G401 (cell line): Measurements from ENCODE around the gene YARS2. TPM values are rescaled to one million over a fixed set of nuclear protein-coding genes. Genes with fewer than 3 reads are reported as not detected.

Experiments used
- DNase-seq: peaks from one replicate; pipeline ENCODE4 v3.0.0-alpha.2; 2015; ENCODE audit warnings: low spot score
- in situ Hi-C: cut with HindIII; loops from 2 replicates; pipeline ENCODE4 v1.10.0; 2016; ENCODE audit warnings: low sequenced_read_pairs, mixed read lengths
- total RNA-seq: library from RNA; depleted of rRNA; stranded (reverse); fragments of >200 nt; shearing (Covaris generic); gene quantifications from 2 replicates; pipeline ENCODE4 v1.2.3, GENCODE V29; 2014; rRNA removed

Gene YARS2
- total RNA-seq, 1 experiment from 2014 or later, result 66.4 TPM

GRCh38 chr12:32697445-32697844 lies 58.3 kb downstream of the YARS2 start:
- in situ Hi-C loops, result no loop called here
- DNase-seq, result no peak

Other genes starting within 250 kb of the YARS2 start
- 49.3 and 59.4 TPM in 2 replicates for gene DNM1L, start 76.6 kb downstream of the YARS2 start, total RNA-seq
- 6.5 and 10.2 TPM in 2 replicates for gene PKP2, start 140.9 kb upstream of the YARS2 start, total RNA-seq